K562 (cell line): ENCODE results near the gene COL4A1.
A peak's percentile ranks its signal among the peaks of the same experiment; 100 is the strongest.

Experiments
- CCAR2 ChIP-seq: fragments of 200-400 bp; formaldehyde crosslinking; IDR thresholded peaks from 2 replicates; pipeline ENCODE4 v1.6.1; 2017; ENCODE audit warnings: mild to moderate bottlenecking, low read depth, low read length
- CLOCK ChIP-seq: fragments of 250-450 bp; sonication (Bioruptor Pico); IDR thresholded peaks from 2 replicates; pipeline ENCODE4 v1.4.0; 2020; ENCODE audit warnings: mild to moderate bottlenecking, moderate library complexity, borderline replicate concordance
- CTCF ChIP-seq, 3 experiments: IDR thresholded peaks in 2 of 3; conservative IDR thresholded peaks in 1 of 3; 2 replicates each; pipeline ENCODE4 v1.5.1; 2011 to 2012; ENCODE audit warnings: low read length in 3 of 3, mild to moderate bottlenecking in 3 of 3, control low read depth in 2 of 3, improper control_type of control experiment in 1 of 3, inconsistent platforms in 1 of 3, low read depth in 1 of 3, mixed read lengths in 1 of 3, moderate library complexity in 1 of 3; ENCODE audit not compliant: insufficient read depth in 2 of 3
- EP300 ChIP-seq: IDR thresholded peaks from 2 replicates; pipeline ENCODE4 v1.6.1; 2012; ENCODE audit warnings: low read length, improper control_type of control experiment
- EZH2 ChIP-seq: IDR thresholded peaks from 2 replicates; pipeline ENCODE4 v1.6.1; 2012; ENCODE audit warnings: low read depth, mild to moderate bottlenecking, inconsistent platforms, low read length, borderline replicate concordance
- NR2F6 ChIP-seq: fragments of 450-650 bp; formaldehyde crosslinking; IDR thresholded peaks from 2 replicates; pipeline ENCODE4 v1.4.0; 2020; ENCODE audit warnings: mild to moderate bottlenecking
- SMARCC2 ChIP-seq: fragments of 450-650 bp; IDR thresholded peaks from 2 replicates; pipeline ENCODE4 v1.6.1; 2017; ENCODE audit warnings: antibody characterized with exemption, moderate library complexity, mild to moderate bottlenecking, low read depth
- STAG1 ChIP-seq: sonication (generic); formaldehyde crosslinking; IDR thresholded peaks from 2 replicates; pipeline ENCODE4 v1.5.0; 2020; ENCODE audit warnings: missing genetic modification reagents, borderline replicate concordance
- YY1 ChIP-seq, 3 experiments: IDR thresholded peaks; 2 replicates each; pipeline ENCODE4 v1.6.1; 2011; ENCODE audit warnings: low read length in 2 of 3, mild to moderate bottlenecking in 2 of 3, moderate library complexity in 2 of 3, borderline replicate concordance in 1 of 3, control low read depth in 1 of 3, low read depth in 1 of 3; ENCODE audit not compliant: insufficient read depth in 3 of 3, insufficient replicate concordance in 2 of 3, control insufficient read depth in 1 of 3, insufficient read length in 1 of 3; ENCODE audit errors: extremely low read depth in 1 of 3
- ZNF280B ChIP-seq: fragments of 250-450 bp; sonication (Bioruptor Pico); IDR thresholded peaks from 2 replicates; pipeline ENCODE4 v1.5.1; 2021; ENCODE audit warnings: mild to moderate bottlenecking

- TF ChIP-seq EP300, result no peak
- TF ChIP-seq NR2F6, result no peak
- no peak for TF ChIP-seq ZNF280B (CRISPR knock-in tag)
- TF ChIP-seq CCAR2, result no peak
- TF ChIP-seq CTCF (IDR thresholded peaks at IDR 0.05 in 2 of 3, conservative IDR thresholded peaks at IDR 0.05 in 1 of 3; ENCODE audit: insufficient read depth in 2 of 3, low read depth in 1 of 3, low read length in 3 of 3), result peak; percentile 13 to 42 (median 39); a peak in 4 of 6 replicates
- TF ChIP-seq EZH2, result no peak
- TF ChIP-seq STAG1 (CRISPR knock-in tag), result peak; percentile 70; the same call in 1 of the 2 replicates
- TF ChIP-seq SMARCC2, result no peak
- no peak for TF ChIP-seq CLOCK (CRISPR knock-in tag)
- no peak for TF ChIP-seq YY1 (IDR thresholded peaks at IDR 0.05; ENCODE audit: borderline replicate concordance in 1 of 3, control insufficient read depth in 1 of 3, extremely low read depth in 1 of 3, insufficient read depth in 3 of 3, insufficient read length in 1 of 3, insufficient replicate concordance in 2 of 3, low read depth in 1 of 3, low read length in 2 of 3)
Observed at GRCh38 chr13:110108348-110109139, 198.4 kb downstream of the COL4A1 start.
